ENCODE data around the gene CBFA2T3.

- TF ChIP-seq CTCF (IDR thresholded peaks at IDR 0.05 in 8 of 11, conservative IDR thresholded peaks at IDR 0.05 in 3 of 11) (no peak), POLR2A (IDR thresholded peaks at IDR 0.05) (no peak)
Measured at GRCh38 chr16:89013111-89013510, 36.1 kb upstream of the CBFA2T3 start.

Data from spleen (tissue), 7 donors.